ENCODE measurements around the gene PMEPA1. TPM values are rescaled to one million over a fixed set of nuclear protein-coding genes. Genes with fewer than 3 reads are reported as not detected.

Gene PMEPA1
- total RNA-seq, 1 donor from 2014 or later = 49.4 TPM

DNA sequence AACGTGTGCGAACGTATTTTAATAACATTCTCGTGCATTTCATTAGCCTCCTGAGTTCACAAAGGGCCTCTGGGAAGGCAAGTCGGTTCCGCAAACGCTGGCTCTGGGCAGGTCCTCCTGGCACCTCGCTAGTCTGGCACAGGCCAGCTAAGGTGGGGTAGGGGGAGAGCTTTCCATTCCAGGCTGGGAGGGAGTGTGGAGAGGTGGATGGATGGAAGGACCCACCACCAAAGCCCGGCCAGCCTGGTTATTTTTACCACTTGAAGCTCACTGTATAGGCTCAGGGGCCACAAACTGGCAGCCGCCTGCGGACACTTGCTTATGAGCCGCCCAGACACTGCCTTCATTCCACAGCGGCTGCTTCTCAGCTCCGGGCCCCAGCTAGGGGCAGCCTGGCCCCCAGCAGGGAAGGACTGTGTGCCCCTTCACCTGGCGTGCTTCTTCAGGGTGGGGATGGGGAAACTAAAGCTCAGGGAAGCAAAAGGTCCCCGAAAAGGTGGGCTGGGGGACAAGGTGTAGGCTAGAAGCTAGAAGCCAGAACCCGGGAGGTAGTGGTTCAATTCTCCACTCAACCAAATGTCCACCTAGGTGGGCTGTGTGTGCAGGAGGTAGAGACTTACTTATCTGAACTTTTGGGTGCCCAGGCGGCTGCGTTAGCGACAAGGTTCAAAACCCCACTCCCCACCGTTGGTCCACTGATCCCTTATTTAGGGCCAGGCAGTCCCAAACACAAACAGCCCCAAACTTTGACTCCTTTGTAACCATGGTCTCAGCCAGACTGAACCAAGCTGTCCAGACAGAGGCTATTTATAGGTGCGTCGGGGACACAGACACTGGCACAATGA lies 1.7 kb downstream of the PMEPA1 start:
- no peaks in the 10 kb centered on the region for H3K27me3 Mint-ChIP-seq (ENCODE audit: low read depth, unreplicated experiment)
- peak overlapping the region; percentile 98 for H3K4me2 ChIP-seq (ENCODE audit: low read length)
- no peak for TF ChIP-seq EZH2 (IDR thresholded peaks at IDR 0.05; ENCODE audit: insufficient read depth, low read length)
- TF ChIP-seq, protein P1, sequence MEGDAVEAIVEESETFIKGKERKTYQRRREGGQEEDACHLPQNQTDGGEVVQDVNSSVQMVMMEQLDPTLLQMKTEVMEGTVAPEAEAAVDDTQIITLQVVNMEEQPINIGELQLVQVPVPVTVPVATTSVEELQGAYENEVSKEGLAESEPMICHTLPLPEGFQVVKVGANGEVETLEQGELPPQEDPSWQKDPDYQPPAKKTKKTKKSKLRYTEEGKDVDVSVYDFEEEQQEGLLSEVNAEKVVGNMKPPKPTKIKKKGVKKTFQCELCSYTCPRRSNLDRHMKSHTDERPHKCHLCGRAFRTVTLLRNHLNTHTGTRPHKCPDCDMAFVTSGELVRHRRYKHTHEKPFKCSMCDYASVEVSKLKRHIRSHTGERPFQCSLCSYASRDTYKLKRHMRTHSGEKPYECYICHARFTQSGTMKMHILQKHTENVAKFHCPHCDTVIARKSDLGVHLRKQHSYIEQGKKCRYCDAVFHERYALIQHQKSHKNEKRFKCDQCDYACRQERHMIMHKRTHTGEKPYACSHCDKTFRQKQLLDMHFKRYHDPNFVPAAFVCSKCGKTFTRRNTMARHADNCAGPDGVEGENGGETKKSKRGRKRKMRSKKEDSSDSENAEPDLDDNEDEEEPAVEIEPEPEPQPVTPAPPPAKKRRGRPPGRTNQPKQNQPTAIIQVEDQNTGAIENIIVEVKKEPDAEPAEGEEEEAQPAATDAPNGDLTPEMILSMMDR (IDR thresholded peaks at IDR 0.05; ENCODE audit: insufficient read depth, low read depth, low read length) = no peak
- H3K9ac ChIP-seq (ENCODE audit: low read length) = peak overlapping the region; percentile 99
- H3K9me3 Mint-ChIP-seq (ENCODE audit: unreplicated experiment) = no peaks in the 10 kb centered on the region
- H2AFZ ChIP-seq (ENCODE audit: low read depth, low read length) = no peak overlapping the region
- H3K4me1 Mint-ChIP-seq (ENCODE audit: low read depth, unreplicated experiment) = peaks cover 38% of the 10 kb centered on the region
- H3K9me3 ChIP-seq (ENCODE audit: insufficient read depth, low read depth, low read length) = no peaks in the 10 kb centered on the region
- H3K36me3 Mint-ChIP-seq (ENCODE audit: low read depth, unreplicated experiment) = peaks cover 9% of the 10 kb centered on the region
- peak; percentile 30 for DNase-seq (ENCODE audit: low read depth)
- H3K4me3 ChIP-seq (ENCODE audit: insufficient read depth, low read depth, low read length) = peak overlapping the region; percentile 98
- peak overlapping the region; percentile 98 for H3K4me3 Mint-ChIP-seq (ENCODE audit: unreplicated experiment)
- no peak for FAIRE-seq
- H3K79me2 ChIP-seq (ENCODE audit: insufficient read depth, low read length) = peaks cover 89% of the 10 kb centered on the region
- H3K27me3 ChIP-seq (ENCODE audit: insufficient read depth, low read length) = no peaks in the 10 kb centered on the region
- peaks cover 3% of the 10 kb centered on the region for H3K36me3 ChIP-seq (ENCODE audit: insufficient read depth, low read length)
- H3K27ac ChIP-seq (ENCODE audit: low read depth, low read length) = peak overlapping the region; percentile 92
- peak overlapping the region; percentile 97 for H3K27ac Mint-ChIP-seq (ENCODE audit: unreplicated experiment)
- peaks cover 59% of the 10 kb centered on the region for H4K20me1 ChIP-seq (ENCODE audit: insufficient read depth, low read length)
- H3K4me1 ChIP-seq (ENCODE audit: insufficient read depth, low read length) = peaks cover 46% of the 10 kb centered on the region

DNA sequence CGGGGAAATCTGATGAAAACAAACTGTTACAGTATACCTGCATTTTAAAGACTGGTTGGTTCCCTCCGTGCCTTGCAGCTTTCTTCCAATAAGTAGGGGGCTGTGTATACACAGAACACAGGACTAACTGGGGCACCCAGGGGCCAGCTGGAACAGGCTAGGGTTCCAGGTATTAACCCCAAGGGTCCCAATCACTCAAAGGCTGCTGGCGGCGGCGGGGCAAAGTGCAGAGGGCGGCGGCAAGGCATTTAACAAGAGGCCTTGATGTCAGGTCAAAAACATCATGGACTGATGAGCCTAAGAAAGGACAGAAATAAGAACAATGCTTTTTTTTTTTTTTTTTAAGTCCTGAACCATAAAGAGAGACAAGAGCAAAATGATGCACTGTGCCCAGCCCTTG lies 2.5 kb downstream of the PMEPA1 start:
- Histone ChIP-seq H3K27me3 (ENCODE audit: insufficient read depth, low read length) (no peaks in the 10 kb centered on the region), H3K79me2 (ENCODE audit: insufficient read depth, low read length) (peaks cover 92% of the 10 kb centered on the region), H3K4me3 (ENCODE audit: insufficient read depth, low read depth, low read length) (peak overlapping the region; percentile 98), H3K4me2 (ENCODE audit: low read length) (peak overlapping the region; percentile 98), H3K36me3 (ENCODE audit: insufficient read depth, low read length) (peaks cover 3% of the 10 kb centered on the region), H3K9me3 (ENCODE audit: insufficient read depth, low read depth, low read length) (no peaks in the 10 kb centered on the region), H3K27ac (ENCODE audit: low read depth, low read length) (peak overlapping the region; percentile 92), H3K4me1 (ENCODE audit: insufficient read depth, low read length) (peaks cover 43% of the 10 kb centered on the region), H3K9ac (ENCODE audit: low read length) (peak overlapping the region; percentile 99), H4K20me1 (ENCODE audit: insufficient read depth, low read length) (peaks cover 66% of the 10 kb centered on the region), H2AFZ (ENCODE audit: low read depth, low read length) (no peak overlapping the region)
- peak overlapping the region; percentile 98 for H3K4me3 Mint-ChIP-seq (ENCODE audit: unreplicated experiment)
- H3K27me3 Mint-ChIP-seq (ENCODE audit: low read depth, unreplicated experiment) = no peaks in the 10 kb centered on the region
- H3K27ac Mint-ChIP-seq (ENCODE audit: unreplicated experiment) = peak overlapping the region; percentile 97
- peaks cover 42% of the 10 kb centered on the region for H3K4me1 Mint-ChIP-seq (ENCODE audit: low read depth, unreplicated experiment)
- no peaks in the 10 kb centered on the region for H3K9me3 Mint-ChIP-seq (ENCODE audit: unreplicated experiment)
- FAIRE-seq (no peak), DNase-seq (ENCODE audit: low read depth) (no peak)
- no peak for TF ChIP-seq EZH2 (IDR thresholded peaks at IDR 0.05; ENCODE audit: insufficient read depth, low read length)
- TF ChIP-seq, protein P1 (IDR thresholded peaks at IDR 0.05; ENCODE audit: insufficient read depth, low read depth, low read length) = no peak
- peaks cover 12% of the 10 kb centered on the region for H3K36me3 Mint-ChIP-seq (ENCODE audit: low read depth, unreplicated experiment)
